ENCODE data around the gene TEN1. TPM values are rescaled to one million over a fixed set of nuclear protein-coding genes. Genes with fewer than 3 reads are reported as not detected.

The TEN1 gene
- total RNA-seq, 1 donor from 2014 or later, result 10.3 TPM

DNA sequence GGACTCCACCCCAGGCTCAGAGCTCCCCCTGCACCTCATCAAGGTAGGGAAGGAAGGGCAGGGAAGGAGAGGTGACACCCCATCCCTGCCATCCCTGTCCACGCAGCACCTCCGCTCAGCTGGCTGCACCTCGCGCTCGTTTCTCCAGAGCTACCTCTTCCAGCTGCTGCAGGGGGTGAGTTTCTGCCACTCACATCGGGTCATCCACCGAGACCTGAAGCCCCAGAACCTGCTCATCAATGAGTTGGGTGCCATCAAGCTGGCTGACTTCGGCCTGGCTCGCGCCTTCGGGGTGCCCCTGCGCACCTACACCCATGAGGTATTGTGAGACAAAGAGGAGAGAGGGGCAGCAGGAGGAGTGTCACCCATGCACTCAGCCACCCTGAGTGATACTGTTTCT is 23.1 kb downstream of the TEN1 start:
- TF ChIP-seq POLR2A (IDR thresholded peaks at IDR 0.05) (no peak), POLR2AphosphoS5 (IDR thresholded peaks at IDR 0.05; ENCODE audit: insufficient read depth in 1 of 2, low read depth in 1 of 2) (no peak)
- TF ChIP-seq, protein P1, sequence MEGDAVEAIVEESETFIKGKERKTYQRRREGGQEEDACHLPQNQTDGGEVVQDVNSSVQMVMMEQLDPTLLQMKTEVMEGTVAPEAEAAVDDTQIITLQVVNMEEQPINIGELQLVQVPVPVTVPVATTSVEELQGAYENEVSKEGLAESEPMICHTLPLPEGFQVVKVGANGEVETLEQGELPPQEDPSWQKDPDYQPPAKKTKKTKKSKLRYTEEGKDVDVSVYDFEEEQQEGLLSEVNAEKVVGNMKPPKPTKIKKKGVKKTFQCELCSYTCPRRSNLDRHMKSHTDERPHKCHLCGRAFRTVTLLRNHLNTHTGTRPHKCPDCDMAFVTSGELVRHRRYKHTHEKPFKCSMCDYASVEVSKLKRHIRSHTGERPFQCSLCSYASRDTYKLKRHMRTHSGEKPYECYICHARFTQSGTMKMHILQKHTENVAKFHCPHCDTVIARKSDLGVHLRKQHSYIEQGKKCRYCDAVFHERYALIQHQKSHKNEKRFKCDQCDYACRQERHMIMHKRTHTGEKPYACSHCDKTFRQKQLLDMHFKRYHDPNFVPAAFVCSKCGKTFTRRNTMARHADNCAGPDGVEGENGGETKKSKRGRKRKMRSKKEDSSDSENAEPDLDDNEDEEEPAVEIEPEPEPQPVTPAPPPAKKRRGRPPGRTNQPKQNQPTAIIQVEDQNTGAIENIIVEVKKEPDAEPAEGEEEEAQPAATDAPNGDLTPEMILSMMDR (IDR thresholded peaks at IDR 0.05), result no peak
- Histone ChIP-seq H3K4me3 (no peak overlapping the region), H3K9me3 (no peaks in the 10 kb centered on the region), H3K27ac (no peak overlapping the region), H3K4me1 (peaks cover 9% of the 10 kb centered on the region), H3K27me3 (no peaks in the 10 kb centered on the region), H3K36me3 (peaks cover 0 to 14% of the 10 kb centered on the region in 2 donors)
- no peak for DNase-seq (ENCODE audit: extremely low spot score in 2 of 2)
- intact Hi-C loops (cut with DNase I), result loop anchor here (10.0 kb wide), 1 partner anchor 283 kb away; no protein-coding TSS in a partner anchor

GRCh38 chr17:76003915-76004314 is 24.9 kb downstream of the TEN1 start:
- H3K27ac ChIP-seq, result no peak overlapping the region
- peaks cover 0 to 14% of the 10 kb centered on the region in 2 donors for H3K36me3 ChIP-seq
- intact Hi-C loops (cut with DNase I), result loop anchor here (10.0 kb wide), 1 partner anchor 281 kb away; no protein-coding TSS in a partner anchor

GRCh38 chr17:76004750-76005262 is 25.8 kb downstream of the TEN1 start:
- peaks cover 0 to 17% of the 10 kb centered on the region in 2 donors for H3K36me3 ChIP-seq
- H3K27me3 ChIP-seq, result no peaks in the 10 kb centered on the region
- intact Hi-C loops (cut with DNase I), result loop anchor here (5.0 to 10.0 kb wide), 2 partner anchors 93 to 280 kb away; no protein-coding TSS in a partner anchor
- H3K4me3 ChIP-seq, result no peak overlapping the region
- H3K4me1 ChIP-seq, result peaks cover 5% of the 10 kb centered on the region
- no peak for DNase-seq (ENCODE audit: extremely low spot score in 2 of 2)
- no peak overlapping the region for H3K27ac ChIP-seq
- TF ChIP-seq POLR2A (IDR thresholded peaks at IDR 0.05), result no peak
- TF ChIP-seq, protein P1 (IDR thresholded peaks at IDR 0.05), result no peak
- TF ChIP-seq POLR2AphosphoS5 (IDR thresholded peaks at IDR 0.05; ENCODE audit: insufficient read depth in 1 of 2, low read depth in 1 of 2), result no peak
- no peaks in the 10 kb centered on the region for H3K9me3 ChIP-seq

More at GRCh38 chr17:76003915-76004314, 24.9 kb downstream of the TEN1 start:
- DNase-seq (ENCODE audit: extremely low spot score in 2 of 2), result no peak
- Histone ChIP-seq H3K9me3 (no peaks in the 10 kb centered on the region), H3K4me1 (peaks cover 5% of the 10 kb centered on the region), H3K4me3 (no peak overlapping the region), H3K27me3 (no peaks in the 10 kb centered on the region)
- no peak for TF ChIP-seq POLR2A (IDR thresholded peaks at IDR 0.05)
- TF ChIP-seq, protein P1 (IDR thresholded peaks at IDR 0.05), result no peak
- no peak for TF ChIP-seq POLR2AphosphoS5 (IDR thresholded peaks at IDR 0.05; ENCODE audit: insufficient read depth in 1 of 2, low read depth in 1 of 2)

GRCh38 chr17:76005263-76006149 is 26.5 kb downstream of the TEN1 start:
- Histone ChIP-seq H3K9me3 (no peaks in the 10 kb centered on the region), H3K36me3 (peaks cover 0 to 21% of the 10 kb centered on the region in 2 donors), H3K27ac (no peak overlapping the region), H3K4me1 (no peaks in the 10 kb centered on the region), H3K27me3 (no peaks in the 10 kb centered on the region), H3K4me3 (no peak overlapping the region)
- no peak for TF ChIP-seq POLR2AphosphoS5 (IDR thresholded peaks at IDR 0.05; ENCODE audit: insufficient read depth in 1 of 2, low read depth in 1 of 2)
- TF ChIP-seq, protein P1 (IDR thresholded peaks at IDR 0.05), result peak; percentile 47 to 78 (median 50)
- DNase-seq (ENCODE audit: extremely low spot score in 2 of 2), result no peak
- intact Hi-C loops (cut with DNase I), result loop anchor here (5.0 to 10.0 kb wide), 2 partner anchors 93 to 279 kb away; no protein-coding TSS in a partner anchor

Measured in vagina (tissue), 2 donors.